ENCODE data around the gene NPTX1. TPM values are rescaled to one million over a fixed set of nuclear protein-coding genes. Genes with fewer than 3 reads are reported as not detected.

Gene NPTX1
- total and polyA plus RNA-seq, 3 donors from 2014 or later, result 1.7 to 3.8 (median 3.7) TPM

DNA sequence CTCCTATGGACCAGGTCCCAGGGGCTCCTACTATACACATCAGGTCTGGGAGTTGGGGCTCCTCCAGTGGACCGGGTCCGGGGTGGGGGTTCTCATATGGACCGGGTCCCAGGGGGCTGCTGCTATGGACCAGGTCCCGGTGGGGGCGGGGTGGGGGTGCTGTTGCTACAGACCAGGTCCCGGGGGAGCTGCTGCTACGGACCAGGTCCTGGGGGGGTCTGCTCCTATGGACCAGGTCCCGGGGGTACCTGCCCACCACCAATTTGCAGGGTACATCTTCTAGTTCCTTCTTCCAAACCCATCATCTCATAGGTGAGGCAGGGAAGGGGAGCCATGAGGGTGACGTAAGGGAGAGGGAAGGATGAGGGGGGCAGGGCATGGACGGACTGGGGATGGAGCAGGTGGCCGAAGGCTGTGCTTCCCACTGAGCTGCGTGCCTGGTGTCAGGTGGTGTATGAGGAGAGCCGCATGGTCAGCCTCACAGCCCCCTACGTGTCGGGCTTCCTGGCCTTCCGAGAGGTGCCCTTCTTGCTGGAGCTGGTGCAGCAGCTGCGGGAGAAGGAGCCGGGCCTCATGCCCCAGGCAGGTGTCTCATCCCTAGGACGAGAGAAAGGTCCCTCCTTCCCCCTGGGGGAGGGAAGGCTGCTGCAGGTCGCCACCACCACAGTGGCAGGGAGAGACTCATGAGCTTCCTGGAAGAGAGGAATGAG, 54.9 kb downstream of the NPTX1 start:
- WGBS, 2 donors, result 78 to 80% methylated on average over 19 to 20 of the region's 20 CpGs
- H3K9me3 ChIP-seq, result no peaks in the 10 kb centered on the region
- H3K27ac ChIP-seq, result no peak overlapping the region
- H3K27me3 ChIP-seq, result no peaks in the 10 kb centered on the region
- DNase-seq, result no peak
- intact Hi-C loops (cut with DNase I; ENCODE audit: low total_unique reads), result no loop called here
- H3K4me1 ChIP-seq, result peaks cover under 1% of the 10 kb centered on the region
- no peaks in the 10 kb centered on the region for H3K36me3 ChIP-seq (ENCODE audit: low read depth, missing control alignments)
- TF ChIP-seq, protein P1, sequence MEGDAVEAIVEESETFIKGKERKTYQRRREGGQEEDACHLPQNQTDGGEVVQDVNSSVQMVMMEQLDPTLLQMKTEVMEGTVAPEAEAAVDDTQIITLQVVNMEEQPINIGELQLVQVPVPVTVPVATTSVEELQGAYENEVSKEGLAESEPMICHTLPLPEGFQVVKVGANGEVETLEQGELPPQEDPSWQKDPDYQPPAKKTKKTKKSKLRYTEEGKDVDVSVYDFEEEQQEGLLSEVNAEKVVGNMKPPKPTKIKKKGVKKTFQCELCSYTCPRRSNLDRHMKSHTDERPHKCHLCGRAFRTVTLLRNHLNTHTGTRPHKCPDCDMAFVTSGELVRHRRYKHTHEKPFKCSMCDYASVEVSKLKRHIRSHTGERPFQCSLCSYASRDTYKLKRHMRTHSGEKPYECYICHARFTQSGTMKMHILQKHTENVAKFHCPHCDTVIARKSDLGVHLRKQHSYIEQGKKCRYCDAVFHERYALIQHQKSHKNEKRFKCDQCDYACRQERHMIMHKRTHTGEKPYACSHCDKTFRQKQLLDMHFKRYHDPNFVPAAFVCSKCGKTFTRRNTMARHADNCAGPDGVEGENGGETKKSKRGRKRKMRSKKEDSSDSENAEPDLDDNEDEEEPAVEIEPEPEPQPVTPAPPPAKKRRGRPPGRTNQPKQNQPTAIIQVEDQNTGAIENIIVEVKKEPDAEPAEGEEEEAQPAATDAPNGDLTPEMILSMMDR (IDR thresholded peaks at IDR 0.05), result no peak
- no peak for TF ChIP-seq POLR2A (IDR thresholded peaks at IDR 0.05)
- H3K4me3 ChIP-seq, result no peak overlapping the region

DNA sequence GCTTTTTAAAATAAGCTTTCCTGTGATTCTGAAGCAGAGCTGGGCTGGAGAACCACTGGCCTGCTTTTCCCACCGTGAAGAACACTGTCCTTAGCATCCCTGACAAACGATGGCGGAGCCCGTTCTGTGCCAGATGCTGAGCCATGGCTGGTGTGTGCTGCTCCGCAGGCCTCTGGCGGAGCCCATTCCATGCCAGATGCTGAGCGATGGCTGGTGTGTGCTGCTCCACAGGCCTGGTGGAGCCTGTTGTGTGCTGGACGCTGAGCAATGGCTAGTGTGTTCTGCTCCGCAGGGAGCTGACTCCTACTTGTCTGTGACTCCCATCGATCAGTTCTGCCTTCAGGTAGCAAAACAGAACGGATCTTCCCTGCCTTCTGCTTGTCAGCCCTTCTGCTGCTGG, 57.2 kb downstream of the NPTX1 start:
- 87% methylated on average over 7 to 11 of the region's 11 CpGs for WGBS, 2 donors
- TF ChIP-seq POLR2A (IDR thresholded peaks at IDR 0.05), result no peak
- TF ChIP-seq, protein P1 (IDR thresholded peaks at IDR 0.05), result no peak
- no peak for DNase-seq
- Histone ChIP-seq H3K4me1 (peaks cover 9% of the 10 kb centered on the region), H3K9me3 (no peaks in the 10 kb centered on the region), H3K36me3 (ENCODE audit: low read depth, missing control alignments) (no peaks in the 10 kb centered on the region), H3K27ac (no peak overlapping the region), H3K27me3 (no peaks in the 10 kb centered on the region), H3K4me3 (no peak overlapping the region)
- intact Hi-C loops (cut with DNase I; ENCODE audit: low total_unique reads), result no loop called here

DNA sequence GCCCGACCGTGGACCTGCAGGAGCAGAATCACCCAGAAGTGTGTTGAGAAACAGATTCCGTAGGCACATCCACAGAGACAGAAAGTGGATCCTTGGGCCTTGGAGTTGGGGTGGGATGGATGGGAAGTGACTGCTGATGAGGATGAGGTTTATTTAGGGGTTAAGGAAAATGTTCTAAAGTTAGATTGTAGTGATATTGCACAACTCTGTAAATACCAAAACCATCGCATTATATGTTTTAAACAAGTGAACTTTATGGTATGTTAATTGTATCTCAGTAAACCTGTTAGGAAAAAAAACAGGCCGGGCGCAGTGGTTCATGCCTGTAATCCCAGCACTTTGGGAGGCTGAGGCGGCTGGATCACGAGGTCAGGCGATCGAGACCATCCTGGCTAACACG, 57.8 kb downstream of the NPTX1 start:
- Histone ChIP-seq H3K27me3 (no peaks in the 10 kb centered on the region), H3K4me3 (no peak overlapping the region), H3K9me3 (no peaks in the 10 kb centered on the region), H3K27ac (no peak overlapping the region), H3K4me1 (peaks cover 13% of the 10 kb centered on the region), H3K36me3 (ENCODE audit: low read depth, missing control alignments) (no peaks in the 10 kb centered on the region)
- WGBS, 2 donors, result 91 to 96% methylated on average over 11 of the region's 11 CpGs
- no peak for DNase-seq
- intact Hi-C loops (cut with DNase I; ENCODE audit: low total_unique reads), result no loop called here
- TF ChIP-seq, protein P1 (IDR thresholded peaks at IDR 0.05), result no peak
- no peak for TF ChIP-seq POLR2A (IDR thresholded peaks at IDR 0.05)

Small RNA genes within 50 kb of the gene (microRNA-seq; reads per million reads assigned to microRNA genes)
- gene MIR4730 (ENCODE audit: borderline number of aligned reads in 2 of 2, borderline replicate concordance in 1 of 2), result 0 reads per million in 2 donors

Small RNA genes within 50 kb of the gene (small RNA-seq; reads per million reads assigned to genes)
- gene AC120024.2 (0 reads per million in 2 donors), gene AC120024.3 (0 reads per million in 2 donors), gene MIR4730 (0 reads per million in 2 donors)

Other genes with a start within 250 kb of the NPTX1 start
- gene RNF213, start 215.8 kb downstream of the NPTX1 start, total RNA-seq, result 10 to 100 TPM; 66.9 to 68.9 TPM
- gene RNF213, start 215.8 kb downstream of the NPTX1 start, polyA plus RNA-seq (ENCODE audit: insufficient read depth, low read depth, low replicate concordance), result 25.3 TPM
- 10 to 100 TPM; 55.2 to 63.9 TPM for gene ENDOV, start 61.4 kb downstream of the NPTX1 start, total RNA-seq
- gene ENDOV, start 61.4 kb downstream of the NPTX1 start, polyA plus RNA-seq (ENCODE audit: insufficient read depth, low read depth, low replicate concordance), result 41.4 TPM
- 10 to 100 TPM; 56.6 to 68.3 TPM for gene RPTOR, start 68.2 kb upstream of the NPTX1 start, total RNA-seq
- 21.8 TPM for gene RPTOR, start 68.2 kb upstream of the NPTX1 start, polyA plus RNA-seq (ENCODE audit: insufficient read depth, low read depth, low replicate concordance)